Suprapubic skin (tissue), 4 donors: Measurements from ENCODE around the gene FGF4.

Experiments used
- POLR2A ChIP-seq, 2 donors: fragments of 450-650 bp; IDR thresholded peaks; one replicate each; pipeline ENCODE4 v1.6.1; 2017; ENCODE audit warnings: antibody characterized with exemption in 2 of 2, mild to moderate bottlenecking in 2 of 2, moderate library complexity in 2 of 2
- POLR2AphosphoS5 ChIP-seq, 3 donors: sonication (generic); formaldehyde crosslinking; IDR thresholded peaks; one replicate each; pipeline ENCODE4 v1.6.1; 2017; ENCODE audit warnings: antibody characterized with exemption in 3 of 3
- TF ChIP-seq, protein P1 (sequence below), 2 donors: fragments of 200-600 bp in 1 of 2; fragments of 450-650 bp in 1 of 2; sonication (generic) in 1 of 2; IDR thresholded peaks; one replicate each; pipeline ENCODE4 v1.5.1; 2016 to 2019; ENCODE audit warnings: antibody characterized with exemption in 2 of 2, mild to moderate bottlenecking in 1 of 2, moderate library complexity in 1 of 2

DNA sequence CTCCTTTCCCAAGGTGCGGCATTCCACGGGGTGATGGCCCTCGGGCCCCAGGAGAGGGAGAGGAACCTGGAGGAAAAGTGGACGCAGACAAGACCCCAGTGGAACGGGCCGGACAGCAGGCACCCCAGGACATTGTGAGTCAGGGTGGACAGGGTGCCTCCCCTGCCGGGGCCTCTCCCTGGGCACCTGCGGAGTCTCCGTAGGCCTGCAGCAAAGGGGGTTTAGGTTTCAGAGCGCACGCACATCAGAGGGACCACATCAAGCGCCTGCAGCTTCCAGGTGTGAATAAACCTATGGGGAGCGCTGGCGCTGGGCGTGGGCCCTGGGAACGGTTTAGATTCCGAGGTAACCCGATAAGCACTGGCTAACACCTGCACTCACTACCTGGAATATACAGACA, 48.7 kb downstream of the FGF4 start:
- TF ChIP-seq, protein P1, sequence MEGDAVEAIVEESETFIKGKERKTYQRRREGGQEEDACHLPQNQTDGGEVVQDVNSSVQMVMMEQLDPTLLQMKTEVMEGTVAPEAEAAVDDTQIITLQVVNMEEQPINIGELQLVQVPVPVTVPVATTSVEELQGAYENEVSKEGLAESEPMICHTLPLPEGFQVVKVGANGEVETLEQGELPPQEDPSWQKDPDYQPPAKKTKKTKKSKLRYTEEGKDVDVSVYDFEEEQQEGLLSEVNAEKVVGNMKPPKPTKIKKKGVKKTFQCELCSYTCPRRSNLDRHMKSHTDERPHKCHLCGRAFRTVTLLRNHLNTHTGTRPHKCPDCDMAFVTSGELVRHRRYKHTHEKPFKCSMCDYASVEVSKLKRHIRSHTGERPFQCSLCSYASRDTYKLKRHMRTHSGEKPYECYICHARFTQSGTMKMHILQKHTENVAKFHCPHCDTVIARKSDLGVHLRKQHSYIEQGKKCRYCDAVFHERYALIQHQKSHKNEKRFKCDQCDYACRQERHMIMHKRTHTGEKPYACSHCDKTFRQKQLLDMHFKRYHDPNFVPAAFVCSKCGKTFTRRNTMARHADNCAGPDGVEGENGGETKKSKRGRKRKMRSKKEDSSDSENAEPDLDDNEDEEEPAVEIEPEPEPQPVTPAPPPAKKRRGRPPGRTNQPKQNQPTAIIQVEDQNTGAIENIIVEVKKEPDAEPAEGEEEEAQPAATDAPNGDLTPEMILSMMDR (IDR thresholded peaks at IDR 0.05): no peak
- TF ChIP-seq POLR2A (IDR thresholded peaks at IDR 0.05) (no peak), POLR2AphosphoS5 (IDR thresholded peaks at IDR 0.05) (no peak)
